ACC112 (cell line): Measurements from ENCODE around the gene PRSS2.
"Not testable (repeated sequence)": the region's sequence is repeated elsewhere in the genome, so short reads cannot be mapped to it uniquely, and the experiment has no call there.

ENCODE experiments used
- H2AFZ ChIP-seq: fragments of 200-600 bp; sonication (generic); one replicate; pipeline ENCODE4 v1.6.0; 2017; ENCODE audit warnings: antibody characterized with exemption, low read length; ENCODE audit not compliant: unreplicated experiment
- H3K27ac ChIP-seq: fragments of 200-600 bp; sonication (generic); 2 replicates; pipeline ENCODE4 v1.5.1; 2014; ENCODE audit warnings: low read depth, mild to moderate bottlenecking, antibody characterized with exemption, low read length, moderate library complexity
- H3K27me3 ChIP-seq: fragments of 200-600 bp; sonication (generic); 2 replicates; pipeline ENCODE4 v1.6.1; 2014; ENCODE audit warnings: mild to moderate bottlenecking, antibody characterized with exemption, low read length, moderate library complexity, mixed read lengths; ENCODE audit not compliant: insufficient read depth
- H3K36me3 ChIP-seq: fragments of 200-600 bp; sonication (generic); 2 replicates; pipeline ENCODE4 v1.6.1; 2016; ENCODE audit warnings: mild to moderate bottlenecking, antibody characterized with exemption, low read length, moderate library complexity, mixed read lengths; ENCODE audit not compliant: insufficient read depth
- H3K4me1 ChIP-seq: fragments of 200-600 bp; sonication (generic); one replicate; pipeline ENCODE4 v1.6.1; 2016; ENCODE audit warnings: low read length, mixed read lengths; ENCODE audit not compliant: insufficient read depth, unreplicated experiment, control insufficient read depth
- H3K4me3 ChIP-seq: fragments of 200-600 bp; sonication (generic); 2 replicates; pipeline ENCODE4 v1.5.1; 2014; ENCODE audit warnings: mild to moderate bottlenecking, low read depth, low read length
- H3K79me2 ChIP-seq: fragments of 200-600 bp; sonication (generic); one replicate; pipeline ENCODE4 v1.6.0; 2016; ENCODE audit warnings: low read length; ENCODE audit not compliant: control insufficient read depth, unreplicated experiment, insufficient read depth

The PRSS2 gene

GRCh38 chr7:142749218-142749993 is 21.4 kb upstream of the PRSS2 start, which contains the start of gene PRSS1:
PRSS1 (plus strand) TSS chr7:142749472; CDS start chr7:142749485, 13 bp downstream.
- no peak within 1 kb of the TSS for H3K4me3 ChIP-seq
- H2AFZ ChIP-seq = no peak within 1 kb of the TSS
- H3K4me1 ChIP-seq = no peaks in the 10 kb centered on the region
- H3K79me2 ChIP-seq = no peaks in the 10 kb centered on the region
- peaks cover 34% of the 10 kb centered on the region for H3K27me3 ChIP-seq
- no peak within 1 kb of the TSS for H3K27ac ChIP-seq
- no peaks in the 10 kb centered on the region for H3K36me3 ChIP-seq

GRCh38 chr7:142750321-142750938 is 20.3 kb upstream of the PRSS2 start:
- Histone ChIP-seq H2AFZ (no peak overlapping the region), H3K27ac (no peak overlapping the region), H3K4me3 (no peak overlapping the region), H3K36me3 (no peaks in the 10 kb centered on the region), H3K79me2 (no peaks in the 10 kb centered on the region), H3K4me1 (no peaks in the 10 kb centered on the region), H3K27me3 (peaks cover 34% of the 10 kb centered on the region)

GRCh38 chr7:142751526-142752175 is 19.1 kb upstream of the PRSS2 start:
- H2AFZ ChIP-seq, H3K4me1 ChIP-seq, H3K36me3 ChIP-seq, H3K4me3 ChIP-seq, H3K79me2 ChIP-seq, H3K27ac ChIP-seq: not testable (repeated sequence)
- H3K27me3 ChIP-seq = peaks cover 30% of the 10 kb centered on the region

- no peaks in the 10 kb centered on the region for H3K79me2 ChIP-seq
- no peaks in the 10 kb centered on the region for H3K4me1 ChIP-seq
- no peak overlapping the region for H3K27ac ChIP-seq
- H3K4me3 ChIP-seq = no peak overlapping the region
- no peaks in the 10 kb centered on the region for H3K36me3 ChIP-seq
- peaks cover 28% of the 10 kb centered on the region for H3K27me3 ChIP-seq
- no peak overlapping the region for H2AFZ ChIP-seq
These were observed 18.2 kb upstream of the PRSS2 start for GRCh38 chr7:142752376-142753225.

- no peaks in the 10 kb centered on the region for H3K79me2 ChIP-seq
- no peaks in the 10 kb centered on the region for H3K36me3 ChIP-seq
- no peak overlapping the region for H3K4me3 ChIP-seq
- H3K4me1 ChIP-seq = no peaks in the 10 kb centered on the region
- no peak overlapping the region for H3K27ac ChIP-seq
- H2AFZ ChIP-seq = no peak overlapping the region
- H3K27me3 ChIP-seq = peaks cover 29% of the 10 kb centered on the region
These were observed 17.4 kb upstream of the PRSS2 start for GRCh38 chr7:142753366-142753765.

GRCh38 chr7:142753925-142754491 is 16.8 kb upstream of the PRSS2 start:
- H2AFZ ChIP-seq, H3K27ac ChIP-seq, H3K36me3 ChIP-seq, H3K4me1 ChIP-seq, H3K79me2 ChIP-seq, H3K4me3 ChIP-seq: not testable (repeated sequence)
- H3K27me3 ChIP-seq = peaks cover 22% of the 10 kb centered on the region

- no peaks in the 10 kb centered on the region for H3K79me2 ChIP-seq
- H3K36me3 ChIP-seq = no peaks in the 10 kb centered on the region
- H3K4me1 ChIP-seq = no peaks in the 10 kb centered on the region
- H3K4me3 ChIP-seq = no peak overlapping the region
- H3K27me3 ChIP-seq = peaks cover 23% of the 10 kb centered on the region
- H2AFZ ChIP-seq = no peak overlapping the region
- no peak overlapping the region for H3K27ac ChIP-seq
These were observed 15.8 kb upstream of the PRSS2 start for GRCh38 chr7:142754681-142755575.

- not testable (repeated sequence) for H3K4me1 ChIP-seq
These were observed 12.5 kb upstream of the PRSS2 start for GRCh38 chr7:142758312-142758711.

GRCh38 chr7:142759433-142759832 is 11.3 kb upstream of the PRSS2 start:
- no peak overlapping the region for H3K4me3 ChIP-seq
- no peak overlapping the region for H3K27ac ChIP-seq
- no peaks in the 10 kb centered on the region for H3K36me3 ChIP-seq
- peaks cover 57% of the 10 kb centered on the region for H3K27me3 ChIP-seq
- no peak overlapping the region for H2AFZ ChIP-seq
- no peaks in the 10 kb centered on the region for H3K4me1 ChIP-seq
- no peaks in the 10 kb centered on the region for H3K79me2 ChIP-seq

More at GRCh38 chr7:142758312-142758711, 12.5 kb upstream of the PRSS2 start:
- peaks cover 52% of the 10 kb centered on the region for H3K27me3 ChIP-seq
- not testable (repeated sequence) for H3K27ac ChIP-seq, H3K36me3 ChIP-seq, H3K4me3 ChIP-seq, H3K79me2 ChIP-seq, H2AFZ ChIP-seq
